Stimulated activated CD8-positive, alpha-beta memory T cell treated with anti-CD3 and anti-CD28 coated beads, Interleukin-12 subunit alpha, Interleukin-12 subunit beta, amount 100 ng/mL, for 4 hours (primary cell): ENCODE results near the gene ITPR2.

Experiments
- DNase-seq: peaks from one replicate; pipeline ENCODE4 v3.0.0-alpha.2; 2020; ENCODE audit warnings: low read depth

ITPR2 gene

GRCh38 chr12:26389343-26389742, 443.7 kb downstream of the ITPR2 start:
- no peak for DNase-seq

- no peak for DNase-seq
These were observed 448.5 kb downstream of the ITPR2 start for GRCh38 chr12:26384536-26384935.

GRCh38 chr12:26383041-26383440, 450.0 kb downstream of the ITPR2 start:
- DNase-seq = no peak

- no peak for DNase-seq
These were observed 452.1 kb downstream of the ITPR2 start for GRCh38 chr12:26380897-26381296.

- DNase-seq = no peak
These were observed 453.1 kb downstream of the ITPR2 start for GRCh38 chr12:26379777-26380467.

- no peak for DNase-seq
These were observed 454.3 kb downstream of the ITPR2 start for GRCh38 chr12:26378711-26379110.

- DNase-seq = no peak
These were observed 457.9 kb downstream of the ITPR2 start for GRCh38 chr12:26374934-26375680.

- DNase-seq = no peak
These were observed 459.1 kb downstream of the ITPR2 start for GRCh38 chr12:26373606-26374495.

GRCh38 chr12:26372866-26373265, 460.1 kb downstream of the ITPR2 start:
- DNase-seq = no peak

GRCh38 chr12:26370098-26370497, 462.9 kb downstream of the ITPR2 start:
- DNase-seq = no peak

GRCh38 chr12:26369588-26369987, 463.4 kb downstream of the ITPR2 start:
- DNase-seq = no peak

GRCh38 chr12:26367991-26368730, 464.8 kb downstream of the ITPR2 start:
- DNase-seq = no peak

GRCh38 chr12:26361964-26362363, 471.0 kb downstream of the ITPR2 start:
- DNase-seq = no peak

GRCh38 chr12:26360062-26360461, 472.9 kb downstream of the ITPR2 start:
- DNase-seq = no peak

GRCh38 chr12:26359576-26359975, 473.4 kb downstream of the ITPR2 start:
- DNase-seq = no peak

- DNase-seq = no peak
These were observed 474.3 kb downstream of the ITPR2 start for GRCh38 chr12:26358651-26359050.

- no peak for DNase-seq
These were observed 485.7 kb downstream of the ITPR2 start for GRCh38 chr12:26347300-26347699.

GRCh38 chr12:26346736-26347135, 486.3 kb downstream of the ITPR2 start:
- no peak for DNase-seq

GRCh38 chr12:26345471-26346003, 487.5 kb downstream of the ITPR2 start:
- no peak for DNase-seq

- no peak for DNase-seq
These were observed 491.5 kb downstream of the ITPR2 start for GRCh38 chr12:26341491-26341890.

- no peak for DNase-seq
These were observed 492.3 kb downstream of the ITPR2 start for GRCh38 chr12:26340649-26341048.

- no peak for DNase-seq
These were observed 493.0 kb downstream of the ITPR2 start for GRCh38 chr12:26339976-26340375.
